Measurements from ENCODE around the gene SPTSSA. TPM values are rescaled to one million over a fixed set of nuclear protein-coding genes. Genes with fewer than 3 reads are reported as not detected.

SPTSSA gene
- total RNA-seq, 1 experiment from 2014 or later: 20.2 TPM

- CTCF ChIA-PET: no interaction called here
- Histone ChIP-seq H3K27me3 (replicated peaks; ENCODE audit: insufficient read depth, low read depth, low read length, poor library complexity) (no peaks in the 10 kb centered on the region), H3K4me1 (ENCODE audit: insufficient read depth, low read length, poor library complexity, severe bottlenecking) (no peaks in the 10 kb centered on the region), H3K9me3 (ENCODE audit: low read depth, low read length, poor library complexity, severe bottlenecking) (no peaks in the 10 kb centered on the region), H3K4me3 (ENCODE audit: low read depth, low read length, poor library complexity, severe bottlenecking) (no peak overlapping the region), H3K36me3 (ENCODE audit: insufficient read depth, low read length, poor library complexity, severe bottlenecking) (no peaks in the 10 kb centered on the region), H3K27ac (ENCODE audit: low read depth, low read length, poor library complexity, severe bottlenecking) (no peak overlapping the region)
- intact Hi-C loops (cut with micrococcal nuclease; ENCODE audit: unreplicated experiment): no loop called here
- TF ChIP-seq, protein P1, sequence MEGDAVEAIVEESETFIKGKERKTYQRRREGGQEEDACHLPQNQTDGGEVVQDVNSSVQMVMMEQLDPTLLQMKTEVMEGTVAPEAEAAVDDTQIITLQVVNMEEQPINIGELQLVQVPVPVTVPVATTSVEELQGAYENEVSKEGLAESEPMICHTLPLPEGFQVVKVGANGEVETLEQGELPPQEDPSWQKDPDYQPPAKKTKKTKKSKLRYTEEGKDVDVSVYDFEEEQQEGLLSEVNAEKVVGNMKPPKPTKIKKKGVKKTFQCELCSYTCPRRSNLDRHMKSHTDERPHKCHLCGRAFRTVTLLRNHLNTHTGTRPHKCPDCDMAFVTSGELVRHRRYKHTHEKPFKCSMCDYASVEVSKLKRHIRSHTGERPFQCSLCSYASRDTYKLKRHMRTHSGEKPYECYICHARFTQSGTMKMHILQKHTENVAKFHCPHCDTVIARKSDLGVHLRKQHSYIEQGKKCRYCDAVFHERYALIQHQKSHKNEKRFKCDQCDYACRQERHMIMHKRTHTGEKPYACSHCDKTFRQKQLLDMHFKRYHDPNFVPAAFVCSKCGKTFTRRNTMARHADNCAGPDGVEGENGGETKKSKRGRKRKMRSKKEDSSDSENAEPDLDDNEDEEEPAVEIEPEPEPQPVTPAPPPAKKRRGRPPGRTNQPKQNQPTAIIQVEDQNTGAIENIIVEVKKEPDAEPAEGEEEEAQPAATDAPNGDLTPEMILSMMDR (conservative IDR thresholded peaks at IDR 0.05; ENCODE audit: low read depth, low read length): no peak
- no peak for TF ChIP-seq EZH2 (IDR thresholded peaks at IDR 0.05; ENCODE audit: borderline replicate concordance, low read depth, low read length, poor library complexity, severe bottlenecking)
- no peak for DNase-seq (ENCODE audit: low spot score)
- POLR2A ChIA-PET (ENCODE audit: low non-redundant PET): no interaction called here
- no TSS peak for BruUV-seq (replicated peaks)
Measured at GRCh38 chr14:34404416-34404815, 57.6 kb downstream of the SPTSSA start.

DNA sequence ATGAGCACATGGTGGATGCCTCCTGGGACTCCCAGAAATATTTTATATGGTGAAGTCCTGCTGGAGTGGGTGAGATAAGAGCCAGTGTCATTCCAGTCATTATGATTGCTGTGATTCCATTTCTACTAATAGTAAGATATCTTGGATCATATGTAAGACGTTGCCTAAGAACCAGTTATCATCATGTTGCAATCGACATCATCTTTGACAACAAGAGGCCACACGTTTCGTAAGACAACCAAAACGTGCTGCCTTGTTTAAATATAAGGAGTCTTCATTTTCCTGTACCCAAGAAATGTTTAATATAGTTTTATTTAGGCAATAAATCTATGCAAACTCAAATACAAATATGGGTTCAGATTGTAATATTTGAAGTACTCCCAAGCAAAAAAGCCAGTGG lies 58.4 kb downstream of the SPTSSA start:
- Histone ChIP-seq H3K27ac (ENCODE audit: low read depth, low read length, poor library complexity, severe bottlenecking) (no peak overlapping the region), H3K27me3 (replicated peaks; ENCODE audit: insufficient read depth, low read depth, low read length, poor library complexity) (no peaks in the 10 kb centered on the region), H3K4me1 (ENCODE audit: insufficient read depth, low read length, poor library complexity, severe bottlenecking) (no peaks in the 10 kb centered on the region), H3K36me3 (ENCODE audit: insufficient read depth, low read length, poor library complexity, severe bottlenecking) (no peaks in the 10 kb centered on the region), H3K9me3 (ENCODE audit: low read depth, low read length, poor library complexity, severe bottlenecking) (no peaks in the 10 kb centered on the region), H3K4me3 (ENCODE audit: low read depth, low read length, poor library complexity, severe bottlenecking) (no peak overlapping the region)
- TF ChIP-seq, protein P1 (conservative IDR thresholded peaks at IDR 0.05; ENCODE audit: low read depth, low read length): no peak
- no peak for TF ChIP-seq EZH2 (IDR thresholded peaks at IDR 0.05; ENCODE audit: borderline replicate concordance, low read depth, low read length, poor library complexity, severe bottlenecking)
- no TSS peak for BruUV-seq (replicated peaks)
- intact Hi-C loops (cut with micrococcal nuclease; ENCODE audit: unreplicated experiment): no loop called here
- ChIA-PET CTCF (no interaction called here), POLR2A (ENCODE audit: low non-redundant PET) (no interaction called here)
- DNase-seq (ENCODE audit: low spot score): no peak

GRCh38 chr14:34398024-34398423 lies 64.0 kb downstream of the SPTSSA start:
- H3K27ac ChIP-seq (ENCODE audit: low read depth, low read length, poor library complexity, severe bottlenecking): no peak overlapping the region
- no TSS peak for BruUV-seq (replicated peaks)
- no peaks in the 10 kb centered on the region for H3K4me1 ChIP-seq (ENCODE audit: insufficient read depth, low read length, poor library complexity, severe bottlenecking)
- ChIA-PET CTCF (no interaction called here), POLR2A (ENCODE audit: low non-redundant PET) (no interaction called here)
- intact Hi-C loops (cut with micrococcal nuclease; ENCODE audit: unreplicated experiment): no loop called here
- H3K9me3 ChIP-seq (ENCODE audit: low read depth, low read length, poor library complexity, severe bottlenecking): no peaks in the 10 kb centered on the region
- no peak for DNase-seq (ENCODE audit: low spot score)
- TF ChIP-seq, protein P1 (conservative IDR thresholded peaks at IDR 0.05; ENCODE audit: low read depth, low read length): no peak
- no peak for TF ChIP-seq EZH2 (IDR thresholded peaks at IDR 0.05; ENCODE audit: borderline replicate concordance, low read depth, low read length, poor library complexity, severe bottlenecking)
- no peaks in the 10 kb centered on the region for H3K36me3 ChIP-seq (ENCODE audit: insufficient read depth, low read length, poor library complexity, severe bottlenecking)
- no peak overlapping the region for H3K4me3 ChIP-seq (ENCODE audit: low read depth, low read length, poor library complexity, severe bottlenecking)
- no peaks in the 10 kb centered on the region for H3K27me3 ChIP-seq (replicated peaks; ENCODE audit: insufficient read depth, low read depth, low read length, poor library complexity)

Measured in A673 (cell line).